C4-2B (cell line): ENCODE results near the gene EIF4A2.

ENCODE experiments used
- ZFX ChIP-seq: fragments of 450-650 bp; IDR thresholded peaks from 2 replicates; pipeline ENCODE4 v1.6.1; 2017
- TF ChIP-seq, protein P1 (sequence below): fragments of 450-650 bp; conservative IDR thresholded peaks from 2 replicates; pipeline ENCODE4 v1.5.1; 2017; ENCODE audit warnings: mild to moderate bottlenecking

DNA sequence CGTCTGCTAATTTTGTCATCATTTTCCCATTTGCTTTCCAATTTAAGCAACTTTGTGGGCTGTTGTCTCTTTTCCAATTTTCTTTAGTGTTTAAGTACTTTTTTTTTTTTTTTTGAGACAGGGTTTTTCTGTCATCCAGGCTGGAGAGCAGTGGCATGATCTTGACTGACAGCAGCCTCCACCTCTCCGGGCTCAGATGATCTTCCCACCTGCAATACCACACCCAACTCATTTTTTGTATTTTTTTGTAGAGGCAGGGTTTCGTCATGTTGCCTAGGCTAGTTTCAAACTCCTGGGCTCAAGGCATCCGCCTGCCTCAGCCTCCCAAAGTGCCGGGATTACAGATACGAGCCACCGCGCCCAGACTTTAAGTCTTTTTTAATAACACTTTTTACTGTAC, 26.2 kb upstream of the EIF4A2 start:
- TF ChIP-seq, protein P1, sequence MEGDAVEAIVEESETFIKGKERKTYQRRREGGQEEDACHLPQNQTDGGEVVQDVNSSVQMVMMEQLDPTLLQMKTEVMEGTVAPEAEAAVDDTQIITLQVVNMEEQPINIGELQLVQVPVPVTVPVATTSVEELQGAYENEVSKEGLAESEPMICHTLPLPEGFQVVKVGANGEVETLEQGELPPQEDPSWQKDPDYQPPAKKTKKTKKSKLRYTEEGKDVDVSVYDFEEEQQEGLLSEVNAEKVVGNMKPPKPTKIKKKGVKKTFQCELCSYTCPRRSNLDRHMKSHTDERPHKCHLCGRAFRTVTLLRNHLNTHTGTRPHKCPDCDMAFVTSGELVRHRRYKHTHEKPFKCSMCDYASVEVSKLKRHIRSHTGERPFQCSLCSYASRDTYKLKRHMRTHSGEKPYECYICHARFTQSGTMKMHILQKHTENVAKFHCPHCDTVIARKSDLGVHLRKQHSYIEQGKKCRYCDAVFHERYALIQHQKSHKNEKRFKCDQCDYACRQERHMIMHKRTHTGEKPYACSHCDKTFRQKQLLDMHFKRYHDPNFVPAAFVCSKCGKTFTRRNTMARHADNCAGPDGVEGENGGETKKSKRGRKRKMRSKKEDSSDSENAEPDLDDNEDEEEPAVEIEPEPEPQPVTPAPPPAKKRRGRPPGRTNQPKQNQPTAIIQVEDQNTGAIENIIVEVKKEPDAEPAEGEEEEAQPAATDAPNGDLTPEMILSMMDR: no peak
- TF ChIP-seq ZFX: no peak
